HG02970 (cell line): ENCODE results near the gene RTKN2.

Experiments
- ATAC-seq: cut with Tn5 transposase; IDR thresholded peaks from one replicate; pipeline ENCODE4 v1.9.1; 2021; ENCODE audit warnings: mild to moderate bottlenecking, moderate library complexity, moderate number of reproducible peaks; ENCODE audit not compliant: unreplicated experiment, low FRiP score

RTKN2 gene

DNA sequence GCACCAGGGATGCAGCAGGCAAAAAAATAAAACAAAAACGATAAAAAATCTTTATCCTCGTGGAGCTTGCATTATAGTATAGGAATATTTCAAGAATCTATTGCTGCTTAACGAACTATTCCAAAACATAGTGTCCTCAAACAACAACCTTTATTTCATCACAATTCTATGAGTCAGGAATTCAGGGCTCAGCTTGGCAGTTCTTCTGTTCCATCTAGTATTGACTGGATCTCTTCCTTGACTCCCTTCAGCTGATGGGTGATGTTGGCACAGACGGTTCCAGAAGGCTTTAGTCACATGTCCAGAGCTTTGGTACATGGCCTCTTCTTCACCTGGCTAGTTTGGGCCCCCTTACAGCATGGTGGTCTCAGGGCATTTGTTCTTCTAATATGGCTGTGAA, 88.0 kb downstream of the RTKN2 start:
- no peak for ATAC-seq

DNA sequence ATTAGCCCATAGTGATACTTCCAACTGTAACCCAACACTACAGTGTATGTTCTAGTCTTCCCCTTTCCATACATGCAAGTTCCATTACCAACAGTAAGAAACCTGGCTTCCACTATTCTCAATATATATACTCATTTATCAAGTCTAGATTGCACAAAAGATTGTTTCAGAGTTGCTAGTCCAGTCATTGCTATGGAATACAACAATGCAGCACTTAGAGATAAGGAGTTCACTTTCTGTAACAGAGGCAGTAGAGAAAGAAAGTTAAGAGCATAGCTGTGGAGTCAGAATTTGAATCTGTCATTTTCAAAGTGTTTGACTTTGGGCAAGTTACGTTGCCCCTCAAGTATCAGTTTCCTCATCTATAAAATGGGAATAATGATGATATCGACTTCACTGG, 90.1 kb downstream of the RTKN2 start:
- no peak for ATAC-seq

DNA sequence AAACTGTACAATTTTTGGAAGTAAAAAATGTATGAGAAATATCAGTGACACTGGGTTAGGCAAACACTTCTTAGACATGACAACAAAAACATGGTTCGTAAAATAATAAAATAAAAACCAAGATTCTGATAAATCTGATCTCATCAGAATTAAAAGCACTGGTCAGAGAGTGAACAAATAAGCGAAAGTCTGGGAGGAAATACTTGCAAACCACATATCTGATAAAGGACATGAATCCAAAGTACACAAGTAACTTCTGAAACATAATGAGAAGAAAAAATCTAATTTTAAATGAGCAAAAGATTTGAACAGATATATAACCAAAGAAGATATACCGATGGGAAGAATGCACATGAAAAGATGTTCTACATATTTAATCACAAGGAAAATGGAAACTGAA, 91.5 kb downstream of the RTKN2 start:
- no peak for ATAC-seq

DNA sequence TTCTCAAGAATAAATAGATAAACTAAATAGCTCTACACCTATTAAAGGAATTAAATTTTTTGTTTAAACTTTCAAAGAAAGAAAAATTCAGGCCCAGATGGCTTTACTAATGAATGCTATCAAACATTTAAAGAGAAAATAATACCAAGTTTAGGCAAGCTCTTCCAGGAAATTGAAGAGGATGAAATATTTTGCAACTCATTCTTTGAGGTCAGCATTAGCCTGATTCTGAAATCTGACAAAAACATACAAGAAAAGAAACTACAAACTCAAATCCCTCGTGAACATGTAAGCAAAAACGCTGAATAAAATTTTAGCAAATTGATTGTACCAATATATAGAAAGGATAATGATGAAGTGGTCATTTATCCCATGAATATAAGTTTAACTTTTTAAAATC, 93.4 kb downstream of the RTKN2 start:
- ATAC-seq, result no peak

DNA sequence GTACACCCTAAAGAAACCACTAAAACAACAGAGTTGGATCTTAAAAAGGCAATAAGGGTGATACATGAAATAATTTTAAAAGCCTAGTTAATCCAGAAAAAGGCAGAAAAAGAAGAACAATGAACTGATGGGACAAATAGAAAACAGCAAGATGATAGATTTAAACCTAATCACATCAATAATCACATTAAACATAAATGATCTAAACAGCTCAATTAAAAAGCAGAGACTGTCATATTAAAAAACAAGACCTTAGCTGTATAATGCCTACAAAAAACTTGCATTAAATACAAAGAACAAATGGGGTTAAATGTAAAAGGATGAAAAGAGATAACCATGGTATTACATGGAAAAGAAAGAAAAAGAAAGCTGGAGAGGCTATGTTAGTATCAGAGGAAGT, 96.2 kb downstream of the RTKN2 start:
- ATAC-seq, result no peak

DNA sequence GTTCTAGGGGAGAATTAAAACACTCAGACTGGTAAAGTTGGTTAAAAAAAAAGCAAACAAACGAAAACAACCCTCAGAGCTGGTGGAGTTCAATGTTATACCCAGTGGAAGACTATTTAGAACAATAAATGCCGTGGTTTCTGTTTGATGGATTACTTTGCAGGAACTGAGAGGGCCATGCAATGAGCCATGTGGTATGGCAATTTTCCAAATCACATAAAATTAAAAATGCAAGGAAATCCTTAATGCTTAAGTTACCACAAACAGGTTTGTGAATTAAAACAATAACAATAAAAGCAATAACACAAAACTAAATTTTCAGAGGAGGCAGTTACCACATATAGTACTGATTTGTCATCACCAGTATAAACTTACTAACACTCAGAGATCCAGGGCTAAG, 96.9 kb downstream of the RTKN2 start:
- no peak for ATAC-seq

DNA sequence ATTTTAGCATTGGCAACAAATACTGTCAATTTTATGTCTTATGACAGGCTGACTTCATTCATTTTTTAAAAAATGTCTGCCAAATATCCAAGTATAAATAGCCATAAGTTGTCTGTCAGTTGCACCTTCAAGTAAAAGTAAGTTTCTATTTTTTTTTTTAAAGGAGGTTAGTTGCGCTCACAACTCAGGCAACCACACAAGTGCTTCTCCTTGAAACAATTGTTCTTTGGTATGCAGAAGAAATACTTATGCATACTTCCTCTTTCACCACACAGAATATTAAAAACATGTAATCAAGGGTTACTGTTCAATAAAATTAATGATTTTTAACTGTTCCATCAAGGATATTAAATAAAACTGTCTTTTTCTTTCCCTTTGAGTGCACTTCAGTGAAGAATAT, 97.9 kb downstream of the RTKN2 start:
- ATAC-seq, result no peak

DNA sequence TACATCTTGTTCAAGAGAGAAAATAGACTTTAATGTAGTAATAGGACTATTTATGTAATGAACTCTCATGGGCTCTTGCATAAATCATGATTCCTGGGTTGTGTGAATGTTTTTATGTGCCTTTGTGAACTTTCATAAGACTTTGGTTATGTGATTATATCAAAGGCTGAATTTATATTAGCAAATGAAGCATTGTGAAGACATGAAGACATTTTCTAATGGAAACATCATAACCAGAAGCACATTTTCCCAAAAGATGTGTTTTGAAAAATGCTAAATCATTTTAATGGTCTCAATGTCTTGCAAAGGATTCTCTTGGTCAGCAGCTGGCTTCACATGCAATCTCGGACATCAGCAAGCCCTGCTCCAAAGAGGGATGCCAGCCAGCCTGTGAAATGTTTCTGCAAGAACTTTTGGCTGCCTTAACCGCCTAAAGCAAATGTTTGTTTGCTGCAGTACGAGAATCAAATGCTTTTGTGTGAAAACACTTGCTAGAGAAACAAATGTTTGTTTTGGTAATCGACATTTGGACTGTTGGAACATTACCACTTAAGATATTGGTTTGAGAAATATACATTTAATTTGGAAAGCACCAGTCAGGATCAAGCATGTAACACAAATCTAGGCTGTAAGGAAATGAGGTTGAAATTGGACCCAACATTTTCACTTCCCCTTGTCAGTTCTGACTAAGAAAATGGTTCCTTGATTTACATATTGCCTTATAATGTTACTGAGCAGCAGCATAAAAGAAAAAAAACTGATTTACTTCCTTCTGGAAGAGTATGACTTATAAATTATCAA, 102.1 kb downstream of the RTKN2 start:
- ATAC-seq, result peak; percentile 79

DNA sequence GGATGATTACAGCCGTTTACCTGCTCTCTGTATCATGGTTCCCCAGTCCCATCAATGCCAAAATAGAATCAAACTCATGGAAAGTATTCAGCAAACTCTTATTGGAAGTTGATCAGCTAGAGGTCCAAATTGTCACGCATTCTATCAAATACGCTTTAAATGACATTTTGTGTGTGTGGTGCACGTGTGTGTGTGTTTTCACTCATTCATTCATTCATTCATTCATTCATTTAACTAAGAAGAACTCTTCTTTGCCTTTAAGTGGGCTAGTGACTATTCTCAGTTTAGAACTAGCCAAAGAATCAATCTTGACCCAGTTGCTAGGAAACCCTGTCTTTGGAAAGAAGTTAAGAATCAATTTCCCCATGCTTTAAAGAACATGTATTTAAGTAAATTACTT, 102.8 kb downstream of the RTKN2 start:
- no peak for ATAC-seq

DNA sequence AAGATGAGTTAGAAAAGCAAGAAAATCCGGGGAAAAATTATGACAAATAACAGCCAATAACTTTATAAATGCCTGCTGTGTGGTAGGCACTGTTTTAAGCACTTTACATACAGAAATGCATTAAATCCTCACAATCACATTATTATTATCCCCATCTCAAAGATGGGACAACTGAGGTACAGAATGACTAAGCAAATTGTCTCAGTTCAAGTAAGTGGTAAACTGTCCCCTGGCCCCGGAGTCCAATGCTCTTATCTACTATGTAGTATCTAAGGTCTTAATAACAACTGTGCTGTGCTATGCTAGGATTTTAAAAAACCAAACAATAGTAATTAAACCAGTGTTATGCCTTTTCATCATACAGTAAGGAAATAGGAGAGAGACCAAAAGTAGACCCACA, 105.6 kb downstream of the RTKN2 start:
- ATAC-seq, result no peak

DNA sequence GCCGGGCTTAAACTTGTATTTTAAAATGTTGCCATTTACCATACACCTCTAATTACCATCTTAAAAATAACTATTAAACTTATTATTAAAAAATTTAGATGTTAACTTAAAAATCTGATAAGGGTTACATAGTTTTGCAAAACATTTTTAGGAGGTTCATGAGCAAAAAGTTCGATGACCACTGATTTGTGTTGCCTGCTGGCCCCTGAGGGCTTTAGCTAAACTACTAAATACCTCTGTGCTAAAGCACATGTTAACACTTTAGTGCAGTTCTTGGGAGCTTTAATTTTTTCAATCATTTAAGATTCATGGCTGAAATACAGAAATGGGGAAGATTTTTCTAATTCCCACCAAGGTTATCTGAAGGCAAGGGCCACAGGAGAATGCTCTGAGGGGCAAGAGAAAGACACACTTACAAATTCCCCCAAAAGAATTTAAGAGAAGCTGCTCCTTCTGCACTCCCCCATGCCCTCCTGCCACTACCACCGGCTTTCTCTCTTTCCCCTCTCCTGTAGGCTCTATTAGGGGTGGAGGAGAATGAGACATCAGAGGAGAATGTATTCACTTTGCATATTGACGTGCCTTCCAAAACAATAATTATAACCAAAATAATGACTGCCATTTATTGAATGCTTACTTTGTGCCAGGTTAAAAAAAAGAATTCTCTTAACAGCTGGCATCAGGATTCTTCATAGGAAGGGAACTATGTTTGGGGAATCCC, 106.2 kb downstream of the RTKN2 start:
- ATAC-seq, result no peak

DNA sequence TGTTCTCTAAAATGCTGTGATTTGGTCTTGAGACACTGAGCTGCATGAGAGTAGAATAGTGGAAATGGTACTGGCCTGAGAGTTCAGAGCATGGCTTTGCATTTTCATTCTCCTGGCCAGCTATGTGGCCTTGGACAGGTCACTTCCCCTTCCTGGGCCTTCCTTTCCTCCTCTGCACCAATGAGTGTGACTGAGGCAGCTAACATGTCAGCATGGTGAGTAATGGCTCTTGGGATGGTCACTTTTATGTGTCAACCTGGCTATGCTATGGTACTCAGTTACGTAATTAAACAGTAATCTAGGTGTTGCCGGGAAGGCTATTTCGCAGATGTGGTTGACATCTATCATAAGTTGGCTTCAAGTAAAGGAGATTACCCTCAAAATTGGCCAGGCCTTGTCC, 109.3 kb downstream of the RTKN2 start:
- ATAC-seq, result no peak

DNA sequence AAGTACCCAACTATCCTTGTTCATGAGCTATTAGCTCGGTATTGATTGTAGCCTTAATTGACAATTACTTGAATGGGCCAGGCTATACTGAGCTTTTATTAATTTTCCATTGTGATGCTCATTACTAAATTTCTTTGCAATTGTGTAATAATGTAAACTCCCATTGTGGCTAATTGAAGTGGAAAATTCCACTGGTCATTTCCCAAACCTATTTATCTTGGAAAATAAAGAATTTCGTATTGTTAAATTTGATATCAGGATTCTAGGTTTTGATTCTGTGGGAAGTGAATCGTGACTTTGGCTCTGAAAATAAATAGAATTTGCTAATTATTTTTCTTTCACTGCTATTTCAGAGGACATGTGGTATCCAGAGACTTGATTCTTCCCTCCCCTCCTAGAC, 111.0 kb downstream of the RTKN2 start:
- ATAC-seq, result no peak

DNA sequence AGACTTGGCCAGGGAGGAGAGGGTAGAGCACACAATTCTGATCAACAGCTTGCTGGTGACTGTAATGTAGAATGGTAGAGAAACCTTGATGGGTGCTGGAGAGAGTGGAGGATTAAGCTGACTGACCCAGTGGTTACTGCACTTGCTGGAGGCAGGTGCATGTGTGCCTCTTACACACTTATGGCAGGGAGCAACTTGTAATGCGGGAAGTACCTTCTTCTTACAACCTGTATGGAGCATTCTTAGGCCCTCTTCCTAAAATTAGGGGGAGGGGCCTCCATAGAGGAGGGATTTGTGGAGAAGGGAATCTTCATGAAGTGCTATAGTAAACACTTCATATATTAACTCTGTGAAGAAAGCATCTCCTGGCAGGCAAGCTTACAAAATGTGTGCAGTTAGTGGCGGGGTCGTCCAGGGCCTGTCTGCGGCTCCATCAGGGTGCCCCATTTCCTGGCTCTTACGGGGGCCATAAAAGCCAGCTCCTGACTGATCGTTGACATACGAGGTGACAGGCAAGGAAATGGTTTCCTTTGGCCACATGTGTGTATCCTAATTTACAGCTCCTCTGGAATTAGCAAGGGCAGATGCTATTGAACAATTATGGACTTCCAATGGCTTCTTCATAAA, 113.5 kb downstream of the RTKN2 start:
- ATAC-seq, result no peak

DNA sequence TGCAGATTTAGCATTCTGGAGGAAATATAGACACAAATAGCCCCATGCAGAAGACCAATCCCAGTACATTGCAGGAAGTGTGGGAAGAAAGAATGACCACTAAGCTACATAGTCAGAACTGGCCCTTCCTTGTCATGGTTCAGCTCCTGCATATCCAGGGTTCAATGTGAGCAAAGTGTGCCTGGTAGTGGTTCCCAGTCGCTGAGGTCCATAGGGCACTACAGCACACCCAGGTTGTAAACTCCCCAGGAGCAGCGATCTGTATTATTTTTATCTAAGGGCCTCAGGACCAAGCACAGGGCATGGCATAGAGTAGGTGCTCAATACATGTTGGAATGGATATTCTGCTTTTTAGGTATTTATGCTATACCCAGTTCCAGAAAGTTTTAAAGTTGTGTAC, 114.4 kb downstream of the RTKN2 start:
- no peak for ATAC-seq

DNA sequence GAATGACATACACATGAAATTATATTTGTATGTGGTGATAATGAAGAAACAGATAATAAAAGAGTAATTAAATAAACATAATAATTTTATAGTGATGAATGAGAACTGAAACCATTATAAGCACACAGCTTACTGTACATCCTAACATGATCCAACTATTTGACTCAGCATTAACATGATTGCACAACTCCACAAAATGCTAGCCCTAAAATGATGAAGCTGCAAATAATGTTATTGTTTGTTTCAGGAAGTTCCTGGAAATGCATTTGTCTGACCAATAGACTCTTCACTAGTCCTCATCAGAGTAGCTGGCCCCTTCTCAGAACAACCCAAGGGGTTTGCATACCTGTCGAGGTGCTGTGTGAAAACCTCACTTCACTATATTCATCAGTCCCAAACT, 115.5 kb downstream of the RTKN2 start:
- no peak for ATAC-seq

DNA sequence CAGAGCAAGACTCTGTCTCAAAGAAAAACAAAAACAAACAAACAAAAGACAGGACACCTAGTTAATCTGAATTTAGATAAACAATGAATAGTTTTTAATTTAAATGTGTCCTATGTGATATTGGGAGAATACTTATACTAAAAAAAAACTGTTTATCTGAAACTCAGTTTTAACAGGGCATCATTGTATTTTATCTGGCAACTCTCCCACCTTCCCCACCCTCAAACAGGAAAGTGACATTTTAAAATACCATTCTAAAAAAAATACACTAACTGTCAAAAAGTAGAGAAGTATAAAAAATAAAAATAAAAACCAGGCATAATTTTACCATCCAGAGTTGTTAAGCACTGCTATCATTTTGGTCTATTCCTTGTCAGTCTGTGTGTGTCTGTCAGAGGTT, 119.0 kb downstream of the RTKN2 start:
- no peak for ATAC-seq

DNA sequence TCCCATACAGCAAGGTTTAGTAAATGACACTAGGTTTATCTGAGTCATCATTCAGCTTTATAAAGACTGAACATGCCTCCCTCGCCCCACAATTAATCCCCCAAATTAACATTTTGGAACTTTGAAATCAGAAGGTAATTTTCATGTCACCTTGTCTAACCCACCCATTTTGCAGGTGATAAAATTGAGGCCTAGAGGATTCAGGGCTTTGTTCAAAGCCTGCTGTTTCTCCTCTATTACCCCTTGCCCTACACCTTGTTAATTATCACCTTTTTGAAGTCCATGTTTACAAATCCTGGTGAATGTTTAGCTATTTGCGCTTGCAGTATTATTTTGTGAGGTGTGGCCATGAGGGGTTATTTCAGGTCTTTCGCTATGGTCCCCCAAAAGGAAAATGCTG, 120.5 kb downstream of the RTKN2 start:
- ATAC-seq, result no peak

DNA sequence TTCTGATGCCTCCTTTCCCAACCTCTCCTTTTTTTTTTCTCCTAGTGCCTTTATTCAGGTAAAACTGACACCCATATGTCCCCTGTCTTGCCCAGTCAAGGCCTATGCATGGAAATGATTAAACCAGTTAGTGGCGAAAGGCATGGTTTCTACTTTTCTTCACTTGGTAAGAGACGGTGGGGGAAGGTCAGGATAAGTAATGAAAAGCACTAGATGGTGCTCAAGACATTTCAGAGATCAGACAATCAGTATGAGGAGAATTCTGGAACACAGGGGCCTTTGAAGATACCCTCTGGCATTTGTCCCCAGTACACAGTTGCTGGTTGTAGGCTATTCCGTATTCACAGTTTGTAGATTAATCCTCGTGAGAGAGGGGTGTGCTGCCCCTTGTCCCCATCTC, 121.2 kb downstream of the RTKN2 start:
- no peak for ATAC-seq

DNA sequence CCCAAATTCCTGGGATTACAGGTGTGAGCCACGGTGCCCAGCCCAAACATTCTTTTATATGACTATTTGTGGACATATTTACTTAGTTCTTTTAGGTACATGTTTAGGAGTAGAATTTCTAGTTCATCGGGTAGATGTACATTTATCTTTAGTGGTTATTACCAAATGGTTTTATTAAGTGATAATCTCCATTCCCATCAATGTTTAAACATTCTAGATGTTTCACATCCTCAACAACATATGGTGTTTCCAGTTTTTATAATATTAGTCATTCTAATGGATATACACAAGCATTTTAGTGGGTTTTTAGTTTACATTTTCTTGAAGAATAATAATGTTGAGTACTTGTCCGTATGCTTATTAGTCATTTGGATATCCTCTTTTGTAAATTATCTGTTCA, 131.7 kb downstream of the RTKN2 start:
- ATAC-seq, result no peak

DNA sequence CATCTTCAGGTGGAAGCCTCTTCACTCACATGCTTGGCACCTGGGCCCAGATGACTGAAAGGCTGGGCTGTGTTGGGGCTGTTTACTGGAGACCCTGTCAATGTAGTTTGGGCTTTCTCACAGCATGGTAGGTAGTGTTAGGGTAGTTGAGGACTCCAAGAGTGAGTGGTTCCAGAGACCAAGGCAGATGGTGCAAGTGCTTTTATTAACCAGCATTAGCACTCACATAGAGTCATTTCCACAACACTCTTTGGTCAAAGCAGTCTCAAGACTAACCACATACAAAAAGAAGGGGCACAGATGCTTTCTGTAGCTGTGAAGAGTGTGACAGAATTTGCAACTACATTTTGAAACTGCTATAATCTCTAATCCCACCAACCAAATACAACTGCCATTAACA, 135.0 kb downstream of the RTKN2 start:
- ATAC-seq, result no peak
